Left renal cortex interstitium (tissue), 4 donors: ENCODE data around the gene FGFBP3. TPM values are rescaled to one million over a fixed set of nuclear protein-coding genes. Genes with fewer than 3 reads are reported as not detected.
A peak's percentile ranks its signal among the peaks of the same experiment; 100 is the strongest.
"Not testable (repeated sequence)": the region's sequence is repeated elsewhere in the genome, so short reads cannot be mapped to it uniquely, and the experiment has no call there.

Experiments used
- DNase-seq, 4 donors: peaks; one replicate each; pipeline ENCODE4 v3.0.0-alpha.2; 2013; ENCODE audit warnings: low read depth in 4 of 4, low spot score in 2 of 4, missing footprints in 1 of 4
- polyA plus RNA-seq, 4 donors: library from polyadenylated mRNA; unstranded; fragments of 120-200 nt; gene quantifications; one replicate each; pipeline ENCODE4 v1.2.1, GENCODE V29; 2013; ENCODE audit not compliant: insufficient read length in 4 of 4

Gene FGFBP3
- polyA plus RNA-seq, 4 donors, result 2.6 to 3.9 (median 3.2) TPM

- DNase-seq, result no peak
Observed at GRCh38 chr10:91907033-91907594, 2.2 kb downstream of the FGFBP3 start.

DNA sequence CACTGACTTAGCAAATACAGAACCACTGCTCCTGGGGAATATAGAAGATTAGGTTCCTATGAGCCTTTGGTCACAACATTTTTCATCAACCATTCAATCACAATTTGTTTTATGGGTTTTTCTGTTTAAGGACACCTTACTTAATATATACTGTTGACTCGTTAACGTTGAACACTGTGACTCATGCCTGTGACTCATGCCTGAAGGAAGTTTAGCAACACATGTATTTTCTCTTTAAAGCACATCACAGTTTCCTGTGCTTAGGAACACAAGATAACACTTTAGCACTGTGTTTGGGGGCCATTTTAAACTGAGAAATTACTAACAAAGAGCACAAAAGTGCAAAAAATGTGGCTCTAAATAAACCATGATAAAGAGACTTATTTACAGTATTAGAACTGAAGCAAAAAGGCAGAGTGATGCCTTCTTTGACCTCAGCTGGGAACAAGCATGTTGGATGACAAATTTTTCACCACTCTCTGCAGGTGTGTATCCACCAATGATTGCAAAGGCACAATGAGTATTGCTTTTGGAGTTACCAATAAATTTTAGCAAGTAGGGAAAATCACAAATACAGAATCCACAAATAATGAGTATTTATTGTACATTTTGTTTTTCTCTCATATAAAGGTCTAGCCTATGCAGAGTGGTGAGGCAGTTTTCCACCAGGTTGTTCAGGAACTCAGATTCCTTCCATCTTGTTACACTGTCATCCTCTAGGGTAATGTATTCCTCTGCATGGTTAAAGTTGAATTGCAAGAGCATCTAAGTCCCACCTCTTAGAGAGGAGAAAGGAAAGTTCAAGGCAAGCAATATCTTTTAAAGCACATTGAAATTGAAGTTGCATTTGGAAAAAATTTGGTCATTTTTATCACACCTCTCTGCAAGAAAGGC is 7.3 kb downstream of the FGFBP3 start:
- no peak for DNase-seq

DNA sequence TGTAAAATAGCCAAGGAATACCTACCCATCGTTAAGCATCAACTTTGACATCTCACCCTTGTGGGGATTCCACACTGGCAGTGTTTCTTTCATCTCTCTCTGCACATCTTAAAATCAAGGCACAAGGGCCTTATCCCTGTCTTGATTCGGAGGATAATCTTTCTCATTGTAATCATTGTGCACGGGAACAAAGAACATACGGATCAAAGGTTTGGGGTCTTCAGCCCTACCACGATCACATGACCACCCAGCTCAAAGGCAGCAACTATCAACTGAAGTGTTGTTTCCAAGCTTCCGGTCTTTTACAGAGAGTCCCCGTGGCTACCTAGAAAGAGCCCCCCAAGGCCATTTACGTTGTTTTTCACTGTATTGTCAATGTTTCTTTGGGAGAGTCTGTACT is 11.9 kb downstream of the FGFBP3 start:
- DNase-seq, result no peak

- no peak for DNase-seq
Observed at GRCh38 chr10:91896212-91896756, 13.0 kb downstream of the FGFBP3 start.

DNA sequence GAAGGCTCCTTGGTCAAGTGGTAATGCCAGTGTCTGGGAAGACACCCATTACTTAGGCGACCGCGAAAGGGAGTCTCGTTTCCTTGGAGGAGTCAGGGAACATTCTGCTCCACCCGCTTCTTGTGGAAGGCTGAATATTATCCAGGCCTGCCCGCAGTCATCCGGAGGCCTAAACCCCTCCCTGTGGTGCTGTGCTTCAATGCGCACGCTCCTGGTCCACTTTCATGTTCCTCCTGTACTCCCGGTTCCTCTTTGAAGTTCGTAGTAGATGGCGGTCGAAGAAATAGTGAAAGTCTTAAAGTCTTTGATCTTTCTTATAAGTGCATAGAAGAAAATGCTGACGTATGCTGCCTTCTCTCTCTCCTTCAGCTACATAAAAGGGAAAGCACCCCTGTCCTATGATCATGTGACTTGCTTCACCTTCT is 15.0 kb downstream of the FGFBP3 start:
- not testable (repeated sequence) for DNase-seq

- no peak for DNase-seq
Observed at GRCh38 chr10:91893051-91893450, 16.2 kb downstream of the FGFBP3 start.

- no peak for DNase-seq
Observed at GRCh38 chr10:91891125-91892001, 17.9 kb downstream of the FGFBP3 start.

DNA sequence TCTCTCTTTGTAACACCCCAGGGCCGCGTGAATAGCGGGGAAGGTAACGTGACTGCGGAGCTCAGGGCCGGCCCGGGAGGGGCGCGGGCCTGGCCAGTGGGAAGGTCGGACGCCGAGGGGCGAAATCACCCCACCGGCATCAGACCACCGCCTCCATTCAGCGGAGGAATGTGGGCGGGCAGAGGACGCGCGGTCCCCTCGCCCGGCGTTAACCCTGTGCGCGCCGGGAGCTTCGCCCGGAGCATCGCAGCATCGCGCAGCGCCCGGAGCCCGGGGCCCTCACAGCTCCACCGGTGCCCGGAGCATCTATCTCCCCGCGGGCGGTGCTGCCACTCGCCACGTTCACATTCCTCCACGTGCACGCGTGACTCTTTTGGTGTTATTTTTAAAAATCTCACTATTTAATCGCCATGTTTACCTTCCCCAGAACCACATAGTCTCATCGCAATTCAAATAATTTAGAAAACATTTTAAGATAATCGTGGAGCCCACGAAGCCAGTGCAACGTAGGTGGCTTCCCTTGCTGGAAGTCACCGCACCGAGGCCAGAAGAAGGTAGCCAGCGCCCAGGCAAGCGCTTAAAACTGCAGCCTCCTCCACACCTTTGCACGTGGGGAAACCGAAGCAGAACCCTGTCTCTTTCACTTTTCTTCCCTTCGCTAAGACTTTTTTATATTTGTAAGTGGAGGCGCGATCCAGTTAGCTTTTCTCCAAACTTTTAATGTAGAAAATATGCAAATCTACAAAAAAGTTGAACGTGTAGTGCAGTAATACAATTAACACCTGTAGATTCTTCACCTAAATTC is 21.8 kb downstream of the FGFBP3 start:
- DNase-seq, result peak in 2 of 4 donors; percentile 34 to 51

DNA sequence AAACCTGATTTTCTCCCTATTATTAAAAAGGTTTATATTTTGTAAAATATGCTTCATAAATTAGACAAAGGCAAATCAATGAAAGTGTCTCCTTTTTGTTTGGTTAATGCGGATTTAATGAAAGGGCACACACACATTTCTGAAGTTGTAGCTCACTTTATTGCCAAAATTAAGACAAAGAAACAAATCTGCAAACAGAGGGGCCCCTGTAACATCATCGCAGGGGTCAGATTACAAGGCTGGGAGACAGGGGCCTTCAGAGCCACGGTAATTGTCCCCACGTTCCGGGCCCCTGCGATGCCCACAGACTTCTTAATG is 22.4 kb downstream of the FGFBP3 start:
- DNase-seq, result no peak

GRCh38 chr10:91885362-91886079 is 23.8 kb downstream of the FGFBP3 start:
- DNase-seq, result no peak

- DNase-seq, result no peak
Observed at GRCh38 chr10:91884536-91884935, 24.8 kb downstream of the FGFBP3 start.

DNA sequence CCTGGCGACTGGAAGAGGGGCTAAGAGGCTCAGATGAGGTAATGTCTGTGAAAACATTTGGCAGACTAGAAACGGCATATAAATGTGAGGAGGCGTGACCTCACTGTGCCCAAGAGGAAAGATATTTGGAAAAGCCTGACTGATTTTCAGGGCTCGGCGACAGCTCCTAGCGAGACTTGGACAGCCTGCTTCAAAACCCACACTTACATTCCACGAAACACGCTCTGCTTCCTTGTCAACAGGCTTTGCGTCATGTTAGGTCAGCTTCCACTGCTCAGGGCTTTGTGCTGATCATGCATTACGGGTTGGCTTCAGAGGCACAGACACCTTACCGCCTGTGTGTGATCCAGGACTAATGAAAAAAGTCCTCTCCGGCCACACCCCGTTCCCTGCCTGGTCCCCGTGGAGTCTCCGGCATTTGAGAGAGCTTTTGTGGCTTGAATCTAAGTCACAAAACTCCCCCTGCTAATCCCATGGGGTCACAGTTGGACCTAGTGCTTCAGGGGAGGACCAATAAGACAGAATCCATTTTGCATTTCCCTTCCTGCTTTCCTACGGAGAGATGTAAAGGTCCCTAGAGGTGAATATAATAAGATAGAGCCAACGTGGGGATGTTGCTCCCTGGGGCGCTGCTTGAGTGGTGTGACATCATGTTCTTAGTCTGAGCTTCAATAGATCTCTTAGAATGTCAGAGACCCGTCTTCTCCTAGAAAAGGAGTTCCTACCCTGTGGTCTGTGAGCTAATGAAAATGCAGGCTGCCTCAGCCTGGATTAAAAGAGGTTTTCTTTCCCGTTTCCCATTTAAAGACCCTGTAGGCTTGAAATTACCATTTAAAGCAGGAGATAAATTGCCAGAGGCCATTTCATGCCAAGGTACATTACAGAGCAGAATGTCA is 25.5 kb downstream of the FGFBP3 start:
- peak; percentile 36 to 57 (median 45) for DNase-seq

- DNase-seq, result no peak
Observed at GRCh38 chr10:91880310-91880709, 29.0 kb downstream of the FGFBP3 start.

DNA sequence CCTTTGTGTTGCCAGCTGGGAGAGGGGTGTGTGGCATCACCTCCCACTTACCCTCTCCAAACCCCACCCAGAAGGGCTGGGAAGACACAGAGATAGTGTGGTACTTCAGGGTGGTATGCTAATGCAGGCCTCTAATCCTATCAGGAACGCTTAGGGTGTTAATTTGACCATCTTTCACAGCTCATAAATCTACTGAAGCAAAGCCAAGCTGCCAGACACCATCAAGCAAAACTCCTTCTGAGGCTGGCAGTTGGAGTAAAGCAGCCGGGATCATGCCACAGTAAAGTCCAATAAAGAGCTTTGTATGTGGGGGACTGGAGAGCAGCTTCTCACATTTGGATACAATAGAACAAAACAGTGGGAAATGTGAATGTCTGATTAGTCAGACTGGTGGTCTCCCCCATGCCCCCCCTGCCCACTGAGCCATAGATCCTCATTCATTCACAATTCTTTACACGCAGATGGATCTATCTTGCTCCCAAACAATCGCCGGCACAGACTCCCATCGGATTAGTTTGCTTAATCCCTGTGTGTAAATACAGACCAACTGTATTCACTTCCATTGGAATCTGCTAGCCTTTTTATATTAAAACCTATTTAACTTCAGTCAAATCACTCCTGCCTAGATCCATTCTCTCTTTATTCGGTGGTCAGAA is 29.6 kb downstream of the FGFBP3 start:
- DNase-seq, result no peak

GRCh38 chr10:91875779-91876178 is 33.5 kb downstream of the FGFBP3 start:
- no peak for DNase-seq

DNA sequence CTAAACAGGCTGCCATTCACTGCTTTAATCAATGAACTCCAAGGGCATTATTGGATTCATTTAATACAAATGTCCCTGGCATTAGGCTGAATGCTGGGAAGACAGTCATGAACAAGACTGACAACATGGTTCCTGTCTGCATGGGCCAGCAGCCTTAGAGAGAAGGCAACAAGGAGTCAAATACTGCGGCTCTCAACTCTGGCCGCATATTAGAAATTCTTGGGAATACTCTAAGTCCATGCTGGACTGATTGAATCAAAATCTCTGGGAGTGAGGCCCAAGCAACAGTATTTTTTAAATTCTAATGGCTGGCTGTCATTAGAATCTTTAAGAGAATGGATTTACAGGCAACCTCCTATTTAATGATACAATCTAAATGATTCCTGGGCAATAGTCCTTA is 34.1 kb downstream of the FGFBP3 start:
- DNase-seq, result no peak

- DNase-seq, result no peak
Observed at GRCh38 chr10:91865562-91866081, 43.7 kb downstream of the FGFBP3 start.

DNA sequence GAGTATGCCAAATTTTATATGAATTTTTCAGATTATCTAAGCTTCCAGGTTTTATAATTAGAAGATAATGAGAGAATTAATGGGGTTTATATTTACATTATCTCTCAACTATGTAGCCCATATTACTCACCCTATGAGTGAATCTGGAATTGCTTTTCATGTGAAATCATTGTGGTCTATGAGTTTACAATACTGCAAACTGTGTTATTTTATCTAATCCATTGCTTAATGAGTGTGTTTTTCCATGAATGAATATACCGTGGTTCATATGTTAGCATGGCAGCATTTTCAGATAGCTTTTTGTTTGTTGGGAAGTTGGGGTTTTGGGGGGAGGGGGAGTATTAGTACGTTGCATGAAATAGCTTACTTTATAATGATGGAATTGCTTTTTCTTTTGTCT is 44.5 kb downstream of the FGFBP3 start:
- no peak for DNase-seq
